Measurements from ENCODE around the gene KRTAP12-4.

KRTAP12-4 gene

GRCh38 chr21:44653656-44654575, 543 bp downstream of the KRTAP12-4 start:
- no peak for DNase-seq
- Histone ChIP-seq H3K27ac (no peak overlapping the region), H3K9me3 (peaks cover 0 to 6% (median 0%) of the 10 kb centered on the region in 3 donors), H3K4me1 (no peaks in the 10 kb centered on the region), H3K27me3 (peaks cover 0 to 22% of the 10 kb centered on the region in 2 donors), H3K36me3 (no peaks in the 10 kb centered on the region), H3K4me3 (no peak overlapping the region)
- no peak for TF ChIP-seq CTCF (IDR thresholded peaks at IDR 0.05)
- intact Hi-C loops (cut with DNase I; ENCODE audit: low total_unique reads): no loop called here

- intact Hi-C loops (cut with DNase I; ENCODE audit: low total_unique reads): no loop called here
- peaks cover 0 to 22% of the 10 kb centered on the region in 2 donors for H3K27me3 ChIP-seq
- no peaks in the 10 kb centered on the region for H3K36me3 ChIP-seq
- DNase-seq: no peak
- H3K9me3 ChIP-seq: peaks cover 0 to 6% (median 0%) of the 10 kb centered on the region in 3 donors
- H3K4me1 ChIP-seq: no peaks in the 10 kb centered on the region
- no peak for TF ChIP-seq CTCF (IDR thresholded peaks at IDR 0.05)
- no peak overlapping the region for H3K4me3 ChIP-seq
- H3K27ac ChIP-seq: no peak overlapping the region
Observed at GRCh38 chr21:44653123-44653522, 1.3 kb downstream of the KRTAP12-4 start.

GRCh38 chr21:44650973-44651675, 3.3 kb downstream of the KRTAP12-4 start:
- Histone ChIP-seq H3K27me3 (peaks cover 0 to 30% of the 10 kb centered on the region in 2 donors), H3K4me3 (no peak overlapping the region), H3K27ac (no peak overlapping the region), H3K36me3 (no peaks in the 10 kb centered on the region), H3K9me3 (no peaks in the 10 kb centered on the region), H3K4me1 (no peaks in the 10 kb centered on the region)
- DNase-seq: no peak
- intact Hi-C loops (cut with DNase I; ENCODE audit: low total_unique reads): no loop called here
- TF ChIP-seq CTCF (IDR thresholded peaks at IDR 0.05): no peak

- no peaks in the 10 kb centered on the region for H3K36me3 ChIP-seq
- no peak for DNase-seq
- no peak for TF ChIP-seq CTCF (IDR thresholded peaks at IDR 0.05)
- intact Hi-C loops (cut with DNase I; ENCODE audit: low total_unique reads): no loop called here
- H3K27ac ChIP-seq: no peak overlapping the region
- H3K4me1 ChIP-seq: no peaks in the 10 kb centered on the region
- peaks cover 0 to 4% (median 1%) of the 10 kb centered on the region in 3 donors for H3K9me3 ChIP-seq
- H3K4me3 ChIP-seq: no peak overlapping the region
- H3K27me3 ChIP-seq: peaks cover 0 to 30% of the 10 kb centered on the region in 2 donors
Observed at GRCh38 chr21:44650265-44650972, 4.0 kb downstream of the KRTAP12-4 start.

GRCh38 chr21:44649521-44650100, 4.8 kb downstream of the KRTAP12-4 start:
- no peak overlapping the region for H3K4me3 ChIP-seq
- intact Hi-C loops (cut with DNase I; ENCODE audit: low total_unique reads): no loop called here
- TF ChIP-seq CTCF (IDR thresholded peaks at IDR 0.05): no peak
- peaks cover 0 to 30% of the 10 kb centered on the region in 2 donors for H3K27me3 ChIP-seq
- no peaks in the 10 kb centered on the region for H3K36me3 ChIP-seq
- no peak overlapping the region for H3K27ac ChIP-seq
- peaks cover 0 to 8% (median 6%) of the 10 kb centered on the region in 3 donors for H3K9me3 ChIP-seq
- DNase-seq: no peak
- no peaks in the 10 kb centered on the region for H3K4me1 ChIP-seq

All from tibial artery (tissue), 4 donors.